Left ventricle myocardium superior (tissue), 1 donor: ENCODE data around the gene CHCHD6. TPM values are rescaled to one million over a fixed set of nuclear protein-coding genes. Genes with fewer than 3 reads are reported as not detected.

Experiments used
- ATAC-seq: fragments of 200-7000 bp; cut with Tn5 transposase; one replicate; pipeline ENCODE4 v1.9.1; 2020; ENCODE audit warnings: mild to moderate bottlenecking, moderate library complexity
- DNase-seq: peaks from one replicate; pipeline ENCODE4 v3.0.0-alpha.2; 2020
- intact Hi-C: fragments of 100-400 bp; cut with micrococcal nuclease; formaldehyde crosslinking; loops from one replicate; pipeline ENCODE4 v1.11.0; 2022
- total RNA-seq: library from RNA; stranded (reverse); fragmentation: NEBNext Ultra II Directional; extraction: Animal tissue kit (Norgen Biotek cat#: 25700); gene quantifications from one replicate; pipeline ENCODE4 v1.2.1, GENCODE V29; 2021
- donor health status: DM: no; HTN: yes; CAD: no; lungs with severe emphysema.

CHCHD6 gene
- total RNA-seq, 1 donor from 2014 or later: 10.1 TPM

DNA sequence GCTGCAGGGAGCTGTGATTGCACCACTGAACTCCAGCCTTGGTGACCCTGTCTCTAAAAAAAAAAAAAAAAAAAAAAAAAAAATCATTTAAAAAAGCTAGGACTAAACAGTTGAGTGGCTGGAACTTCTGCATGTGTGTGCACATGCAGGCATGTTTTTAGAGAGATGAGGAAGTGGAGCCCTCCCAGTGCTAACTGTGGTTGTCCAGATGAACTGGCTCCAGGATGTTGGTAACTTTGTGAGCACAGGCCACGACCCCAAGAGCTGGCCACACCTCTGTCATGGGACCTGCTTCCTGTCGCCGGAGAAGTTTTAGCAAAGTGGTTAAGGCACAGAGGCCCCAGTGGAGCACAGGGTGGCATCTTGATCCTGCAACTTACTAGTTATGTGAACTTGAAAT lies 27.0 kb downstream of the CHCHD6 start:
- DNase-seq: no peak
- ATAC-seq: peak; percentile 18
- intact Hi-C loops: no loop called here

DNA sequence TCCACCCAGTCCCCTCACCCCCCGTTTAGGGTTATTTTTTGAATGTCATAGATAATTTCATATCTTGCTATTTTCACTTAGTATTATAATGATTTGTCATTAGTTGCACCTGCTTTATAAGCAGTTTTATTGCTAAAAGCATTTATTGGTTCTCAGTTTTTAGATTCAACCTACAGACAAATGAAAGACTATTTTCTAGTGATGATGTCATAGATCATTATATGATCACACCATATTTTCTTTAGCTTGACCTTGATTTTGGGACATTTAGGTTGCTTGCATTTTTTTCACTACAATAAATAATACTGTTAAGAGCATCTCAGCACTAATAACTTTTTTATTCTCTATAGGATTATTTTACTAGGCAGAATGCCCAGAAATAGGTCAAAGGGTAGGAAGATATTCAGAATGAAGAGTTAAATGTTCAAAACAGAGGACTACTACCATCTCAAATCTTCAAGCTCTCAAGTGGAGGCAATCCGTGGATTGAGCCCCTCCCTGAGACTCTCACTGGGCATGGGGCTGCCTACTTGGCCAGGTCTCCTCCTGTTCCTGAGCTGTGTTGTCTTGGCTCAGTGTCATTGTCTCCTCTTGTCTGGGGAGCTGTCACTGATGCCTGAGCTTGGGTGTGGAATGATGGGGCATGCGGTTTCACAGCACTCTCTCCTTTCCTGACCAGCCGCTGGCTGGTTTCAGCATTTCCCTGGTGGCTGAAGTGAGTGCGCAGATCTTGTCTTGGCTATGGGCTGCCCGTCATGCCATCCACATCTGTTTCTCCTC lies 28.4 kb downstream of the CHCHD6 start:
- no peak for DNase-seq
- peak; percentile 90 for ATAC-seq
- intact Hi-C loops: no loop called here

DNA sequence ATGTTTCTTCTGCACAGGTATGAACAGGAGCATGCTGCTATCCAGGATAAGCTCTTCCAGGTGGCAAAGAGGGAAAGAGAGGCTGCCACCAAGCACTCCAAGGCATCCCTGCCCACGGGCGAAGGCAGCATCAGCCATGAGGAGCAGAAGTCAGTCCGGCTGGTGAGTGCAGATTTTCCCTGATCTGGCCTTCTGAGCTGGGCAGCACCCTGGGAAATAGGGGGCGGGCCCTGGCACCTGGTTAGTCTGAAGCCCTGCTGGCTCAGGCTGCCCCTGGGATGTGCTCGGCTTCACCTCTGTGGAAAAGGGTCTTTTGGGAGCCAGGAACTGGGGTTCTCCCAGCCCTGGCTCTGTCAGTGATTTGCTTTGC lies 29.0 kb downstream of the CHCHD6 start:
- no peak for DNase-seq
- intact Hi-C loops: no loop called here
- ATAC-seq: no peak

DNA sequence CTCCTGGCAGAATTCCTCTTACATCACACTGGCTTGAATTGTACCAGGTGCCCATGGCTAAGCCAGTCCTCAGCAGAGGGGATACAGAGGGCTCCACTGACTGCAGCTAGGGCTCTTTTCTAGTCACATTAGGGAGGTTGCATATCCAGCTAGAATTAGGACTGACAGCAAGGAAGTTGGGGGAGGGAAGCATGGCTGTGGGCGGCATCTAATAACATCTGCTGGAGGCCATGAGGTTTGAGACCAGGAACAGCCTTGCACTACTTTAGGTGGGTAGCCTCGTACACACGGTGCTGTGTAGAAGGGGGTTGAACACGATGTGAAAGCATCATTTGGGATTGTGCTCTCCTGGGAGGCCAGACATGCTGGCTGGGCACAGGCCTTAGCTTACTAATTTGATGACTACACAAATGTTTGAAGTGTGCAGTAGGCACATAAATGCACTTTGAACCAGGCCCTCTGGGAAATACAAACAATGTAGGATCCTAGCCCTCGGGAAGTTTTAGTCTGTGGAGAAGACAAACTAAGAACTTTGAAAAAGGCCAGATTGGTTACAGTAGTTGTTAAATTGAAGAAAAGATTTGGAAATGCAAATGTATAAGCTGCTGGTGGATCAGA lies 30.2 kb downstream of the CHCHD6 start:
- intact Hi-C loops: no loop called here
- ATAC-seq (no peak), DNase-seq (no peak)

DNA sequence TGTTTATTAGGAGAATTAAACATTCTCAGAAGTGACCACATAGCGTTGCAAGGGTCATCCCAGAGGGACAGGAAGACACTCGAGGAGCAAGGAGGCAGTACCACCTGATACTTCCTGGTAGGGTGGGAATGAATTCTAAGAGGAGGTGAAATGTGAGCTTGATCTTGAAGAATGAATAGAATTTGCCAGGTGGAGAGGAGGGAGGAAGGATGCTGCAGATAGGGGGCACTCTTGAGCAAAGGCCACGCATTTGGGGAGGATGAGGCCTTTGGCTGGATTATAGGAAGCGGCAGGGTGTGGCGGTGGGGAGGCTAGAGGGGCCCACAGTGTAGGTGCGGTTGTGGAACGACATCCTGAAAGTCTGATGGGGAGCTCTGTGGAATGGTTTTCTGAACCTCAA lies 33.5 kb downstream of the CHCHD6 start:
- DNase-seq (no peak), ATAC-seq (no peak)
- intact Hi-C loops: no loop called here

DNA sequence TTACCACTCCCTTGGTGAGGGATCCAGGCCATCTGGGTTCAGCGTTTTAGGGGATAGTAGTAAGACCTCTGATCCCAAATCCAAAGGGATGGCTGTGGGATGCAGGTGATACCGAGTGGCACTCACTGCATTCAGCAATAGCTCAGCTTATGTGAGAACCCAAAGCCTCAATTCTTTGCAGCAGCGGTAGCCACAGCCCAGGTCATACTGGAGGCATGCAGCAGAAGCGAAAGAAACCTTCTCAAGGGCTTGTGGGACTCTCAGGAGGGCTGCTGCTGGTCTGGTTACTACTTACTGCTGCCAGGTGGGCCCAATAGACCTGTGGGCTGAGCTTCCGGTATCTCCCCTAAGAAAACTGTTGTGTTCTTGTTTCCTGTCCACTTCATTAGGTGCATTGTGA lies 38.0 kb downstream of the CHCHD6 start:
- ATAC-seq (no peak), DNase-seq (no peak)
- intact Hi-C loops: no loop called here

DNA sequence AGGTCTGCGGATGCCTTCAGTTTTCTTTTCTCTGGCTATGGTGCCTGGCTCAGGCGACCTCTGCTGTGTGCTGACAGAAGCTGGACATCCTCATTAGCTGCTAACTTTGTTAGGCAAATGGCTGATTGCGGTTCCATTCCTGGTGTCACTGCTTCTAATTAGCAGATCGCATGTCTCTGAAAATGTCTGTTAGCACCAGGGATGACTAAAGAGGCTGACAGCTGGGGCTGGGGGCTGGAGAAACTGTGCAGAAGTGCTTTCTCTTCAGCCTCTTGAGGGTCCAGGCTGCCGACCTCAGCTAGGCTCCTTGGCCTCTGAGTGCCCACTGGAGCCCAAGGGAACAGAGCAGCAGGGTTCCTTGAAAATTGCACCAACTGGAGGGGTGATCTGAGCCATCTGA lies 39.3 kb downstream of the CHCHD6 start:
- no peak for DNase-seq
- intact Hi-C loops: no loop called here
- no peak for ATAC-seq

DNA sequence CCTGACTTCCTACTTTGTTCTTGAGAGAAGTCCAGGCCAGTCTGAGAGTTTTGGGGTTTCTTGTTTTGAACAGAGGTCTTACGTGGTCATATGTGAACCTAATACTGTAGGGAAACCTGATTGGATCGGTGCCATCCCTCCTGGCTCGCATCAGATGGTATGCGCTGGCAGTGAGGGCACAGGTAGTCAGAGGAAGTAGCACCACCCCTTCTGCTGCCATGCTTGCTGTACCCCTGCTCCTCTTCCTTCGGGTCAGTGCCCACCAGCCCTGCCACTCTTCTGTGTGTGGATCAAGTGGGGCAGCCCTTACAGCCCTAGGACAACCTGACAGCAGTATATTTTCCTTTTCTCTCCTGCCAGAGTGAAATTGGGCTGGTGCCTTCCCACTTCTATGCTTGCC lies 39.7 kb downstream of the CHCHD6 start:
- DNase-seq: no peak
- intact Hi-C loops: no loop called here
- no peak for ATAC-seq

DNA sequence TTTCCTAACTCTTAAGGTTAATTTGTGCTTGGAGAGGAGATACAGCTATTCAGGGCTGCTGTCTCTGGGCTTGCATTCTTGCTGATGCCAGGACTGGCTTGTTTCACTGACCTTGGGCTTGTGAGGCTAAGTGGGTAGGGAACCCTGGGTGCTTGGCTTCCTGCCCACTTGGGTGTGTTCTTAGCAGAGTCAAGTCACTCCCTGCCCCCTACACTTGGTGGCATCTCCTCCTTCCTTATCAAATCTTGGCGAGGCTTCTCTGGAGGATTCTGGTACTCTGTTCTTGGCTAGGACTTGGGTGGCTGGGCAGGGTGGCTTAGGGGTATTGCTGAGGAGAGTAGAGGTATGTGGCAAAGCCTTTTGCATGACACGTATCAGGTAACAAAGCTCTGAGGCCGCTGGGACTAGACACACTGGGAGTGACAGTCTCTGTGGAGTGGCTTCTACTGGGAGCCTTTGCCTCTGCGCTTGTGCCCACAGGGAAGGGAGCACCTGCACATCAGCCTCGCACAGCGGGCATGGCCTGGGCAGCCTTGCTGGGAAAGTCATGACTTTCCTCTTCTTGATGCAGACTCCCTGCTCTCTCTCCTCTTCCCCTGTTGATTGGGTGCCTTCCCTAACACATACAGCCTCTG lies 41.8 kb downstream of the CHCHD6 start:
- intact Hi-C loops: no loop called here
- peak; percentile 80 for DNase-seq
- peak; percentile 82 for ATAC-seq

DNA sequence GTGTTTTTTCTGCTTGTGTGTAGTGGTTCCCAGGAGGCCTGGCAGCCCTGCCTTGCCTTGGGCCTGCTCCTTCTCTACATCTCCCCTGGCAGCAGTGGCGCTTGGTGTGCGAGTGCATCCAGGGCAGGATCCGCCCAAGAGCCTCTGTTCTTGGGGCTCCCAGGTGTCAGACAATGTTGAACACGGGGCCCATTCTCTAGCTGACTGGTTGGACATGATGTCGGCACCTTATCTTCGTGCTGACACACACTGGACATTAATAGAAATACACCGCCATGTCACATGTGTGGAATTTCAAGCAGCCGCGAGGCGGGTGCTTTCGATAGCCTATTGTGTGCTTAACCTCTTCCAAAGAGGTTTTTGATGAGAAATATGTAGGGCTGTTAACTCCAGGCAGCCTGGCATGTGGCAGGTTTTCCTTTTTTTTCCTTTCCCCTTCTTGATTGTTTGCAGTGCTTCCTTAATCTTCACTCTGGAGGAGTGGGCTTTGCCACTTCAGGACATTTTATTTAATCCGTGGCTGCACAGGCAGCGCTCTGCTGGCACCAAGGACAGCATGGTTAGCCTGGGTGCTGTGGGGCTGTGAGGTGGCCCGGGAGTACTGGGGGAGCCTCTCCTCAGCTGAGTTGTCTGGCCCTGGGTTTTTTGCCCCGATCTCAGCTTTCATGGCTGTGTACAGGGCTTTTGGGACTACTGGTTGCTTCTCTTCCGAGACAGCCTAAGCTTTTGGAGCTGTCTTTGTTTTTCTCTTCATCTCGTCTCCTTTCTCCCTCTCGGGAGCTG lies 42.5 kb downstream of the CHCHD6 start:
- intact Hi-C loops: no loop called here
- peak; percentile 92 for ATAC-seq
- peak; percentile 77 for DNase-seq

DNA sequence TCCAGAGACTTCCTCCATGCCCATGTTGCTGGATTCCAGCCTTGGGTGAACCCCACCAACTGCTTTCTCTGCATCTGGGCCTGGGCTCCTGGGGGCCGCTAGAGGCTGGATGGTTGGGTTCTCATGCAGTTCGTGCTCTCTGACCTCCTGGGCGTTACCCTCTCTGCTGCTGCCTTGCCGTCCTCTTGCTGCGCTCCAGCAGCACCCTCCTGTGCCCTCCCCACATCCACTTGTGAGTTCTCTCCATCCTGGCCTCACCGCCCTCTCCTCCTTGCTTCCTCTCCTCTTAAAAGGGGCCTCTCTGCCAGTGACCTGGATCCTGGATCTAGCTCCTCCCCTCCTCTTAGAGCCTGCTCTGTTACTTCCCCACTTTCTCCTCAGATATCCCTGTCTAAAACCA lies 43.7 kb downstream of the CHCHD6 start:
- DNase-seq (no peak), ATAC-seq (no peak)
- intact Hi-C loops: no loop called here

DNA sequence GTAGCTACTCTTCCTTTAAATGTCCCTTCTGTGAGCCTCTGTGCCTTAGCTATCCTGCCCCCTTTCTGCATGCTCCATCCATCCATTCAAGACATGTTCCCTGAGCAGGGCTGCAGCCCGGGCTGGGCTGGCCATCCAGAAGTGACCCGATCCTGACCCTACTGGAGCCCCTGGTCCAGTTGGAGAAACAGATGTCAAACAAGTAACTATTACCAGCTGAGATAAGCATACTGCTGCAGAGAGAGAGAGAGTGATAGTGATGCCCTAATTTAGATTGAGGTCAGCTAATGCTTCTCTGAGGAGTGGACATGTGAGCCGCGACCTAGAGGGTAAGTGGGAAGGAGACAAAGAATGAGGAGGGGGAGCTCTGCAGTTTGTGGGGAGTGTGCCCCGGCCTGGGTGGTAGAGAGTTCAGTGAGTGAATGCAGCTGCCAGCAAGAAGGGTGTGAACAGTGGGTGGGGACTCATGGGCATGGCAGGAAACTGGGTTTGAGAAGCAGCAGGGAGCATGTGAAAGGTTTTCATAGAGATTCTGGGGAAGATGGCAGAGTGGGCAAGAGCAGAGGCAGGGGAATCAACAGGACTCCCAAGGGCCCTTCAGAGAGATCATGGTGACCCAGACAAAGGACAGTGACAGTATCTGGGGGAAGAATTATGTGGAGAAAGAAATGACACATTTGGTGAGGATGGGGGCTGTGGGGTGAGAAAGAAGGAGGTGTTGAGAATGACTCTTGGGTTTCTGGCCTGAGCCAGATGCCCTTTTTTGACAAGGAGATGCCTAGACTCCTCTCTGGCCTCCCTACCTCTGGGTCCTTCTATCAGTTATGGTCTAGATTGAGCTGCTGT lies 44.9 kb downstream of the CHCHD6 start:
- ATAC-seq: no peak
- DNase-seq: no peak
- intact Hi-C loops: no loop called here

DNA sequence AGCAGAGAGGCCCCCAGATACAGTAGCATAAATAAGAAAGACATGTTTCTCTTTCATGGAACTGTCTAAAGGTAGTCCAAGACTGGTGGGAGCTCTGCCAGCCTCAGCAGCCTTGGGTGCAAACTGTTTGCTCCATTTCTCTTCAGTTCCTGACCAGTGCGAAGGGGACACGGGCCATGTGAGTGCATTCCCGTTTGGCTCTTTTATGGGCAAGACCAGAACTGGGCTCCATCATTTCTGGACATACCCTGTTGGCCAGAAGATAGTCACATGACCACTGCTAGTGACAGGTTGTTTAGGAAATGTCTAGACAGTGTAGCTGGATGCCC lies 45.5 kb downstream of the CHCHD6 start:
- intact Hi-C loops: no loop called here
- no peak for ATAC-seq
- no peak for DNase-seq

DNA sequence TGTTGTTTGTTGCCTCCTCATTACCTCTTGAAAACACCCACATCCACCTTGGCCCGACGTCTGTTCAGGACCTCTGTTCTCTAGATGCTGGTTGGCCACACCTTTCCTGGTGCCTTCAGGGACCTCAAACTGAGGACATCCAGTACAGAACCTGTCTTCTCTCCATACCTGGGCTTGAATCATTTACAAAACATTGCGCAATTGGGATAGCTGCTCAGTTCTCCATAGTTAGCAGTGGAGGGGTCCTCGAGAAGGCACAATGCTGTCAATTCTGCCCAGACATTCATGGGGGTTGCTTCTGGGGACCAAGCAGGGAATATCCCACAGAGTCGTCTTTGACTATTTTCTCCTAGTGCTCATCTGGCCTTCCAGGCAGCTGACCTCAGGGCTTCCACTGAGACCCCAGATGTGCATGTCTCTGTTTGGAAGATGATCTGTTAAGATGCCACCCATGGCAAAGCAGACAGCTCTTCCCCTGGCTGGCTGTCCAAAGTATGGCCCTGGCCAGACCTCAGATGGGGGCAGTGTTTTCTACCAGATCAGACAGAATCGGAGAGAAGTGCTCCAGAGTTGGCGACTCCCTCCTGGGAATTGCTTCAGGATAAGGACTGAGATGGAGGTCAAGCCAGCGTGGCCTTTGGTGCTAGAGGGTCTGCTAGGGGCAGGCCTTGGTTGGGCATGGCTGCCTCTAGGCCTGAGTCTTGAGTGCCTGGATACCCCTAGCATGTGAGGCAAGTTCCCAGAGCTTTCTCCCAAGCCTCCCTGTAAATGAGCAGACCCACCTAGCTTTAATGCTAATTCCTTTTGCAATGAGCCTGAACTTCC lies 46.1 kb downstream of the CHCHD6 start:
- DNase-seq (no peak), ATAC-seq (no peak)
- intact Hi-C loops: loop anchor here (10.0 kb wide), 1 partner anchor 225 kb away; no protein-coding TSS in a partner anchor

DNA sequence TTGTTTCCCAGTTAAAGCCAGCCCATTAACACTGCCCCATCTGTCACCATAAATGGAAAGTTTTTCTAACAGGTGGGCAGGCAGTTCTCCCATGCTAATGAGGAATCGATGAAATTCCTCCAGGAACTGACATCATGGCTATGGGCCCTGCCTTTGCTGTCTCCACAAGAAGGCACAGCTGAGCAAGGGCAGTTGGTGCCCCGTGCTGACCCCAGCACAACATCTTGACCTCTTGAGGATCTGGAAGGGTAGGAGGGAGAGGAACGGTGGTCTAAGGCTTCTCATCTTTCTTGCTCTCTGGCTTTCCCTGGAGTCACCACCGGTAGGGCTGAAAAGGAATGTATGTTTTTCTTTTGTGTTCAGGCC lies 46.7 kb downstream of the CHCHD6 start:
- intact Hi-C loops: loop anchor here (10.0 kb wide), 1 partner anchor 224 kb away; no protein-coding TSS in a partner anchor
- ATAC-seq: no peak
- no peak for DNase-seq

DNA sequence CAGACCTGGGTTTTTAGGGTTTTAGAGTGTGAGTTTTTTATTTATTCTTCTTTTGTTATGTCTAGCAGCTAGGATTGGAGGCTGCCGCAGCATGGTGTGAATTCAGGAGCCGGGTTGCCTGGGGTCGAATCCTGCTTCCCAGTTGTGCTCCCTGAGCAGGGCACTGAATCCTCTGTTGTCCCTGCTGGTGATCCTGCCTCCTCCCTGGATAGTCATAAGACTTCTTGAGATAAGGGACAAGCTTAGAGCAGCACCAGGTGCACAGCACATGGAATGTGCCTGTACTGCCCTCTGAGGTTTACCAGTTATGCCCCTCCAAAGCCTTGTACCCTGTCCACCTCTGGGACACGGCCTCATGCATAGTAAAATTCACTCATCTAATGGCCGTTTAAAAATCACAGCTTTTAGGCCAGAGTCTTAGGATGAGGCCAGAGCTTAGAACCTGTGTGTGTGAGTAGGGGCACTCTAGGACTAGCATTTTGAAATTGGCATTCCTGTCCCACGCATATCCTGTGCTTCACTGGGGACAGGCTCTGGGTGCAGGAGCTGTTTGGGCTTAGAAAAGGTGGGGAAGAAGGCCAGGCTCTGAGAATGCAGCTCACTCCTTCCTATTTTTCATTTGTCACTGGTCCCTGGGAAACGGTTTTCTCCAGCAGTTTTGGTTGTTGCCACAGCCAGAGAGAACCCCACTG lies 47.7 kb downstream of the CHCHD6 start:
- ATAC-seq (peak; percentile 12), DNase-seq (no peak)
- intact Hi-C loops: loop anchor here (10.0 kb wide), 1 partner anchor 223 kb away; no protein-coding TSS in a partner anchor

DNA sequence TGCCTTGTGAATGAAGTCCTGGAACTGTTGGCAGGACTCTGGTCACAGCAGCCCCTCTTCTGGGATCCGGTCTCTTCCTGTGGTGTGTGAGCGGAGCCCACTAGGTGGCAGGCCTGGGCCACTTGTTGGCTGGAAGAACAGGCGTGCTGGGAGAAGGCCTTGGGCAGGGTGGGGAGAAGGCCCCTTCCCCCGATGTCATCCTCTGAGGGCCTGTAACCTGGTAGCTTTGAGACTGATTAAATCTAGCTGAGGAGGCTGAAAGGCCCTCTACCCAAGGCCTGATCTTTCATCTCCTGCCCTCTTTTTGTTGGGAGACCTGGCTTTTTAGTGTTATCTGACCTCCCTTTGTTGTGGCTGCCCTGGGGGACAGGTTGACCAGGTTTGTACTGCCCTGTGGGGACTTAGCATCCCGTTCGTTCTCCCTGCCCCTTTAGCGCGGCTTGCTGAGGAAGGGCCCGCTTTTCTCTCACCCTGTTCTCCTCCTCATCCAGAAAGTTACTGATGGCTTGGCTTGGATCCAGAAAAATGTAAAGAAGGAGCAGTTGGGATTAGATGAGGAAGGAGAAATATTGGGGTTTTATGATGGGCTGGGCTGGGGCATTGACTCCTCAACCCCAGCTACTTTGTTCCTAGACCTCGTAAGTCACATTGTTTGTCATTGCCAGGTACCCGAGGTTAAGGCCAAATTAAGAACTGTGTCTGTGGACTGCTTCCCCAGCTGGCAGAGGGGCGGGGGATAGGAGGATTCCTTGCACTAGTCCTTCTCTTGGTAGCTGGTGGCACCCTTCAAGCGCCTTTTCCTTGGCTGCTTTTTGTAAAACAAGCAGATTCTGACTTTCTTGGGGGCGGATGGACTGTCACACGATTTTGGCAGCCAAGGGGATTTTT lies 48.5 kb downstream of the CHCHD6 start:
- intact Hi-C loops: loop anchor here (10.0 kb wide), 1 partner anchor 222 kb away; no protein-coding TSS in a partner anchor
- DNase-seq: peak; percentile 89
- peak; percentile 93 for ATAC-seq
